ENCODE data around the gene RASSF1. TPM values are rescaled to one million over a fixed set of nuclear protein-coding genes. Genes with fewer than 3 reads are reported as not detected.

Gene RASSF1, protein sequence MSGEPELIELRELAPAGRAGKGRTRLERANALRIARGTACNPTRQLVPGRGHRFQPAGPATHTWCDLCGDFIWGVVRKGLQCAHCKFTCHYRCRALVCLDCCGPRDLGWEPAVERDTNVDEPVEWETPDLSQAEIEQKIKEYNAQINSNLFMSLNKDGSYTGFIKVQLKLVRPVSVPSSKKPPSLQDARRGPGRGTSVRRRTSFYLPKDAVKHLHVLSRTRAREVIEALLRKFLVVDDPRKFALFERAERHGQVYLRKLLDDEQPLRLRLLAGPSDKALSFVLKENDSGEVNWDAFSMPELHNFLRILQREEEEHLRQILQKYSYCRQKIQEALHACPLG
- polyA plus RNA-seq (2011; rRNA removed) (11.9 and 15.4 TPM in 2 replicates), polyA plus RNA-seq (2017; fragmentation: RNase III; extraction: RNeasy Plus Mini Kit Qiagen cat#74134 plus additional on column Dnase treatment) (14.4 to 15.7 TPM (median 15.5 TPM) in 3 replicates), polyA minus RNA-seq (2011; rRNA and poly(A)+ RNA removed) (3.4 and 6.4 TPM in 2 replicates)
- 31.2 and 35.2 TPM in 2 replicates for polyA plus RNA-seq (2012; cell fraction: cytosol; rRNA removed)
- polyA plus RNA-seq (2012; cell fraction: nucleus; rRNA removed), result 35.4 and 41.5 TPM in 2 replicates

DNA sequence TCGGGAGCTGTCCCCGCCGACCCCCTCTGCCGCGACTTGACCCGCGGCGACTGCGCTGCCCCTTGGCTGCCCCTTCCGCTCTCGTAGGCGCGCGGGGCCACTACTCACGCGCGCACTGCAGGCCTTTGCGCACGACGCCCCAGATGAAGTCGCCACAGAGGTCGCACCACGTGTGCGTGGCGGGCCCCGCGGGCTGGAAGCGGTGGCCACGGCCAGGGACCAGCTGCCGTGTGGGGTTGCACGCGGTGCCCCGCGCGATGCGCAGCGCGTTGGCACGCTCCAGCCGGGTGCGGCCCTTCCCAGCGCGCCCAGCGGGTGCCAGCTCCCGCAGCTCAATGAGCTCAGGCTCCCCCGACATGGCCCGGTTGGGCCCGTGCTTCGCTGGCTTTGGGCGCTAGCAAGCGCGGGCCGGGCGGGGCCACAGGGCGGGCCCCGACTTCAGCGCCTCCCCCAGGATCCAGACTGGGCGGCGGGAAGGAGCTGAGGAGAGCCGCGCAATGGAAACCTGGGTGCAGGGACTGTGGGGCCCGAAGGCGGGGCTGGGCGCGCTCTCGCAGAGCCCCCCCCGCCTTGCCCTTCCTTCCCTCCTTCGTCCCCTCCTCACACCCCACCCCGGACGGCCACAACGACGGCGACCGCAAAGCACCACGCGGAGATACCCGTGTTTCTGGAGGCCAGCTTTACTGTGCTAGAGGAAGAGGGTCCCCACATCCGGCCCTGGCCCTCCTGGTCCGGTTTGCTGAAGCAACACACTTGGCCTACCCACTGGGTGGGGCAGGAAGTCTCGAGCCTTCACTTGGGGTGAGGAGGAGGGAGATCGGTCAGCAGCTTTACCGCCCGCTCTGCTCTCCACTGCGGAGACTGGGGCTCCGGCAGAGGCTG, at the start of gene RASSF1:
Gene RASSF1 (minus strand): TSS at position 389 of the 882 bp plus-strand sequence. CDS start 31 bp downstream, at position 358.
- Histone ChIP-seq H3K4me3 (no peak within 1 kb of the TSS), H3K4me1 (peaks cover 10% of the 10 kb centered on the region), H3K27ac (no peak within 1 kb of the TSS), H3K4me2 (no peak within 1 kb of the TSS), H3K9me3 (no peaks in the 10 kb centered on the region)
- 87% methylated on average over 22 of the region's 85 CpGs for WGBS (ENCODE audit: missing lambda C conversion rate)
- TF ChIP-seq EHMT2 (IDR thresholded peaks at IDR 0.05; ENCODE audit: low read depth) (no peak), RAD21 (conservative IDR thresholded peaks at IDR 0.05 in 1 of 2, IDR thresholded peaks at IDR 0.05 in 1 of 2) (no peak), JUNB (IDR thresholded peaks at IDR 0.05) (no peak), JUN (IDR thresholded peaks at IDR 0.05) (no peak), FOXS1 (CRISPR knock-in tag; IDR thresholded peaks at IDR 0.05) (no peak), ZFP36 (IDR thresholded peaks at IDR 0.05; ENCODE audit: borderline replicate concordance, partially characterized antibody) (no peak), TFCP2L1 (CRISPR knock-in tag; IDR thresholded peaks at IDR 0.05) (no peak), TP53 (CRISPR knock-in tag; IDR thresholded peaks at IDR 0.05) (no peak), HEYL (CRISPR knock-in tag; IDR thresholded peaks at IDR 0.05) (no peak), ESRRA (IDR thresholded peaks at IDR 0.05; ENCODE audit: borderline replicate concordance, low read length) (no peak), KDM5A (IDR thresholded peaks at IDR 0.05) (no peak), RNF2 (IDR thresholded peaks at IDR 0.05; ENCODE audit: borderline replicate concordance, low read depth) (no peak), EP300 (IDR thresholded peaks at IDR 0.05) (no peak), RFX5 (IDR thresholded peaks at IDR 0.05) (no peak), CEBPB (IDR thresholded peaks at IDR 0.05) (no peak), ATOH8 (CRISPR knock-in tag; IDR thresholded peaks at IDR 0.05; ENCODE audit: low read depth) (no peak), NPAS2 (CRISPR knock-in tag; IDR thresholded peaks at IDR 0.05; ENCODE audit: borderline replicate concordance) (no peak)
- TF ChIP-seq, protein P1, sequence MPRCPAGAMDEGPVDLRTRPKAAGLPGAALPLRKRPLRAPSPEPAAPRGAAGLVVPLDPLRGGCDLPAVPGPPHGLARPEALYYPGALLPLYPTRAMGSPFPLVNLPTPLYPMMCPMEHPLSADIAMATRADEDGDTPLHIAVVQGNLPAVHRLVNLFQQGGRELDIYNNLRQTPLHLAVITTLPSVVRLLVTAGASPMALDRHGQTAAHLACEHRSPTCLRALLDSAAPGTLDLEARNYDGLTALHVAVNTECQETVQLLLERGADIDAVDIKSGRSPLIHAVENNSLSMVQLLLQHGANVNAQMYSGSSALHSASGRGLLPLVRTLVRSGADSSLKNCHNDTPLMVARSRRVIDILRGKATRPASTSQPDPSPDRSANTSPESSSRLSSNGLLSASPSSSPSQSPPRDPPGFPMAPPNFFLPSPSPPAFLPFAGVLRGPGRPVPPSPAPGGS (IDR thresholded peaks at IDR 0.05), result no peak
- TF ChIP-seq, protein P2, sequence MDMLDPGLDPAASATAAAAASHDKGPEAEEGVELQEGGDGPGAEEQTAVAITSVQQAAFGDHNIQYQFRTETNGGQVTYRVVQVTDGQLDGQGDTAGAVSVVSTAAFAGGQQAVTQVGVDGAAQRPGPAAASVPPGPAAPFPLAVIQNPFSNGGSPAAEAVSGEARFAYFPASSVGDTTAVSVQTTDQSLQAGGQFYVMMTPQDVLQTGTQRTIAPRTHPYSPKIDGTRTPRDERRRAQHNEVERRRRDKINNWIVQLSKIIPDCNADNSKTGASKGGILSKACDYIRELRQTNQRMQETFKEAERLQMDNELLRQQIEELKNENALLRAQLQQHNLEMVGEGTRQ (IDR thresholded peaks at IDR 0.05), result no peak
- no peak for FAIRE-seq
- CTCF ChIA-PET, result interaction anchor here (1.1 kb wide), 1 partner anchor 19 kb away, joined by 3 read pairs; no protein-coding TSS in a partner anchor
- ATAC-seq, result no peak
- POLR2A ChIA-PET, result no interaction called here
- no peak for DNase-seq (ENCODE audit: low read depth in 1 of 2, low spot score in 1 of 2)

- Histone ChIP-seq H3K4me2 (no peak overlapping the region), H3K9me3 (no peaks in the 10 kb centered on the region), H3K4me3 (no peak overlapping the region), H3K27ac (no peak overlapping the region), H3K4me1 (no peaks in the 10 kb centered on the region)
- CTCF ChIA-PET, result interaction anchor here (1.4 to 1.5 kb wide), 2 partner anchors 32 to 39 kb away, joined by 4 read pairs; partner anchors contain the start of genes CYB561D2 and NPRL2
- no peak for ATAC-seq
- WGBS (ENCODE audit: missing lambda C conversion rate), result 83% methylated on average over 6 of the region's 6 CpGs
- POLR2A ChIA-PET, result no interaction called here
- no peak for DNase-seq (ENCODE audit: low read depth in 1 of 2, low spot score in 1 of 2)
- FAIRE-seq, result no peak
- TF ChIP-seq, protein P3, sequence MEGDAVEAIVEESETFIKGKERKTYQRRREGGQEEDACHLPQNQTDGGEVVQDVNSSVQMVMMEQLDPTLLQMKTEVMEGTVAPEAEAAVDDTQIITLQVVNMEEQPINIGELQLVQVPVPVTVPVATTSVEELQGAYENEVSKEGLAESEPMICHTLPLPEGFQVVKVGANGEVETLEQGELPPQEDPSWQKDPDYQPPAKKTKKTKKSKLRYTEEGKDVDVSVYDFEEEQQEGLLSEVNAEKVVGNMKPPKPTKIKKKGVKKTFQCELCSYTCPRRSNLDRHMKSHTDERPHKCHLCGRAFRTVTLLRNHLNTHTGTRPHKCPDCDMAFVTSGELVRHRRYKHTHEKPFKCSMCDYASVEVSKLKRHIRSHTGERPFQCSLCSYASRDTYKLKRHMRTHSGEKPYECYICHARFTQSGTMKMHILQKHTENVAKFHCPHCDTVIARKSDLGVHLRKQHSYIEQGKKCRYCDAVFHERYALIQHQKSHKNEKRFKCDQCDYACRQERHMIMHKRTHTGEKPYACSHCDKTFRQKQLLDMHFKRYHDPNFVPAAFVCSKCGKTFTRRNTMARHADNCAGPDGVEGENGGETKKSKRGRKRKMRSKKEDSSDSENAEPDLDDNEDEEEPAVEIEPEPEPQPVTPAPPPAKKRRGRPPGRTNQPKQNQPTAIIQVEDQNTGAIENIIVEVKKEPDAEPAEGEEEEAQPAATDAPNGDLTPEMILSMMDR (IDR thresholded peaks at IDR 0.05), result no peak
- TF ChIP-seq TP53 (CRISPR knock-in tag; IDR thresholded peaks at IDR 0.05) (no peak), CEBPB (IDR thresholded peaks at IDR 0.05) (no peak), RFX5 (IDR thresholded peaks at IDR 0.05) (no peak), TFCP2L1 (CRISPR knock-in tag; IDR thresholded peaks at IDR 0.05) (no peak), HDAC2 (IDR thresholded peaks at IDR 0.05) (no peak), HOXB5 (CRISPR knock-in tag; IDR thresholded peaks at IDR 0.05) (no peak), FOXS1 (CRISPR knock-in tag; IDR thresholded peaks at IDR 0.05) (no peak), RARB (CRISPR knock-in tag; IDR thresholded peaks at IDR 0.05) (no peak), EHMT2 (IDR thresholded peaks at IDR 0.05; ENCODE audit: low read depth) (no peak), SMC3 (IDR thresholded peaks at IDR 0.05) (no peak), NPAS2 (CRISPR knock-in tag; IDR thresholded peaks at IDR 0.05; ENCODE audit: borderline replicate concordance) (no peak), MAZ (IDR thresholded peaks at IDR 0.05; ENCODE audit: borderline replicate concordance, low read depth, low read length) (no peak), HOXB13 (CRISPR knock-in tag; IDR thresholded peaks at IDR 0.05; ENCODE audit: low read depth) (no peak), EHF (CRISPR knock-in tag; IDR thresholded peaks at IDR 0.05) (no peak)
Measured at GRCh38 chr3:50389414-50389767, 48.8 kb upstream of the RASSF1 start.
